GM23338 (cell line): ENCODE results near the gene COBL. TPM values are rescaled to one million over a fixed set of nuclear protein-coding genes. Genes with fewer than 3 reads are reported as not detected.

Source experiments
- ETS1 ChIP-seq: IDR thresholded peaks from 2 replicates; pipeline ENCODE4 v1.6.1; 2016; ENCODE audit warnings: antibody characterized with exemption
- POLR2AphosphoS5 ChIP-seq: IDR thresholded peaks from 2 replicates; pipeline ENCODE4 v1.6.1; 2016; ENCODE audit warnings: antibody characterized with exemption, low read depth
- REST ChIP-seq: IDR thresholded peaks from one replicate; pipeline ENCODE4 v1.6.1; 2018; ENCODE audit warnings: antibody characterized with exemption; ENCODE audit not compliant: unreplicated experiment
- ZNF462 ChIP-seq: fragments of 250-450 bp; sonication (Bioruptor Pico); IDR thresholded peaks from 2 replicates; pipeline ENCODE4 v1.5.0; 2020; ENCODE audit warnings: mild to moderate bottlenecking, moderate library complexity
- polyA plus RNA-seq: library from polyadenylated mRNA; unstranded; fragments of >200 nt; fragmentation: Nextera tagmentation; extraction: Ambion mirVana; gene quantifications from 2 replicates; pipeline ENCODE4 v1.2.1, GENCODE V29; 2016
- total RNA-seq: library from RNA; depleted of rRNA; stranded (reverse); fragments of >200 nt; shearing (Covaris generic); gene quantifications from 2 replicates; pipeline ENCODE4 v1.2.3, GENCODE V29; 2014

Gene COBL
- total and polyA plus RNA-seq, 2 experiments from 2014 or later, result 18.3 to 51.9 TPM

GRCh38 chr7:51013218-51013786, 303.3 kb downstream of the COBL start (continued):
- TF ChIP-seq ZNF462 (CRISPR knock-in tag) (no peak), REST (no peak), POLR2AphosphoS5 (no peak), ETS1 (no peak)
